Measurements from ENCODE around the gene GMEB2.
A peak's percentile ranks its signal among the peaks of the same experiment; 100 is the strongest.
"Not testable (repeated sequence)": the region's sequence is repeated elsewhere in the genome, so short reads cannot be mapped to it uniquely, and the experiment has no call there.

Gene GMEB2

DNA sequence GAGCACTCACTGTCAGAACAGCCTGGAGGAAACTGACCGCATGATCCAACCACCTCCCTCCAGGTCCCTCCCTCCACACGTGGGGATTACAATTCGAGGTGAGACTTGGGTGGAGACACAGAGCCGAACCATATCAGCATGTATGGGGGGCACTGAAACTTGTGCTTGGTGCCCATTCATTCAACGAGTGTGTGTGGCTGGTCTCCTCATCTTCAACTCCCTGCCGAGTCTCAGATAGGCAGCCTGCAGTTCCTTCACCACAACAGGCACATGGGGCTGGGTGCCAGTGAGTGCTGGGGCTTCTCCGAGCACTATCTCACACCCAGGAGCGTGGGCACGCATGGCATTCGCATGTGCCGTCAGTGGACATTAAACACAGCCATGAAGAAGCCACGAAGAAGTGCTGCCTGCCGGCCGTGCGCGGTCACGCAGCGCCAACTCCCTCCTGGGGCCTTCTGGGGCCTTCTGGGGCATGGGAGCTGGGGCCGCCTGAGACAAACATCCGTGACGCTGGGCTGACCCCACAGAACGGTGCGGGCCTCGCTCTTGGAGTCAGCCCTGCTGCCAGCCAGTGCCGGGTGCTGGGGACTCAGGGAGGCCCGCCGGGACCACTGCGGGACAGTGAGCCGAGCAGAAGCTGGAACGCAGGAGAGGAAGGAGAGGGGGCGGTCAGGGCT, 30.5 kb upstream of the GMEB2 start:
- no peak for DNase-seq (ENCODE audit: low read depth in 2 of 2)

DNA sequence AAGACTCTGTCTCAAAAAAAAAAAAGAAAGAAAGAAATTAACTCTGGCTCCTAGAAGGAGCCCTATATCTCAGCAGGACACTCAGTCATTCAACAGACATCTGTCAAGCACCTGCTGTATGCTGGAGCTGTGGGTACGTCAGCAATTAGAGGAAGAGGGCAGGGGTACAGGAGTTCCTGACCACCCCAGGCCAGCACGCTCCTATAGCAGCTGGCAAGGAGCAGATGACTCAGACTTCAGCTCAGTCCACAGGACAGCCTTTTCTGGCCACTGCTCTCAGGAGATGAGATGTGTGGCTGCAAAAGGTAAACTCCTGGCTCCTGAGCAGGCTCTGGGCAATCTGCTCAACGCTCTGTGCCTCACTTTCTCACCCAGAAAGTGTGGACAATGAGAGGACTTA, 29.6 kb upstream of the GMEB2 start:
- no peak for DNase-seq (ENCODE audit: low read depth in 2 of 2)

DNA sequence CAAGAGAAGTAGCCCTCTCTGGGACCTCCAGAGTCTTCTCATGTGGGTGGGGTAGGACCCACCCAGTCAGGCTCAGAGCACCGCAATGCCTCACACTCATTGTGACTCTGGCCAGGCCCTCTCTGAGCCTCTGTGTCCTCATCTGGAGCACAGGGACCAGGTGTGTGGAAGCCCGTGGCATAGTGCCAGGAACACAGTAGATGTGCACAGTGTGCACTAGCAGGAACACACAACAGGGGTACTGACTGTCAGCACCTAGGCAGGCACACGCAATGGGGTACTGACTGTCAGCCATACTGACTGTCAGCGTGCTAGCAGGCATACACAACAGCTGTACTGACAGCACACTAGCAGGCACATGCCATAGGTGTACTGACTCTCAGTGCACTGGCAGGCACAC, 28.3 kb upstream of the GMEB2 start:
- no peak for DNase-seq (ENCODE audit: low read depth in 2 of 2)

DNA sequence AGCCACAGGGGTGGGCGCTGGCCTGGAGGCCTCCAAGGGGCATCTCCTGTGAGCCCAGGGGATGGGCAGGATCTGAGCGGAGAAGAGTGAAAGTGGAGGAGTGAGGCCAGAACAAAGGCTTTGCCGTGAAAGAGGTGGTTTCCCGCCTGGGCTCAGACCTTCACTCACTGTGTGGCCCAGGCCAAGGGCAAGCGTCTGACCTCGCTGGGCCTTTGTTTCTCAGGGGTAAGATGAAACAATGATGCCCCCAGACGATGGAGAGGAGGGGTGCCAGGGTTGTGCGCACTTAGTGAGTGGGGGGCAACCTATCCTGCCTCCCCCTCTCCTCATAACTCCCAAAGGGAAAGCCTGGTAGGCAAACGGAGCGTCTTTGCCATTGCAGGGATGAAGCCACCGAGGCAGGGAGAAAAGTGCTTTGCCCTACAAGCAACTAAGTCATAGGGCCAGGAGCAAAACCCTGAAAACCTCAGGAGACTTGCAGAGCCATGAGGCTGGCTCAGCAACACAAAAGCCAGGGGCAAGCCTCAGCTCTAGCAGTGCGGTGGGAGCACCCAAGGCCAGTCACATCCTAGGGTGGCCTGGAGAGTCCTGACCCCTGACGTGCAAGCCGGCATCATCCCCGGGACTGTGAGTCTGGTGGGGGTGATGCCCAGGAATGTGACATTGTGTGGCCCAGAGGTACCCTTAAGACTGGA, 27.2 kb upstream of the GMEB2 start:
- DNase-seq (ENCODE audit: low read depth in 2 of 2): no peak

DNA sequence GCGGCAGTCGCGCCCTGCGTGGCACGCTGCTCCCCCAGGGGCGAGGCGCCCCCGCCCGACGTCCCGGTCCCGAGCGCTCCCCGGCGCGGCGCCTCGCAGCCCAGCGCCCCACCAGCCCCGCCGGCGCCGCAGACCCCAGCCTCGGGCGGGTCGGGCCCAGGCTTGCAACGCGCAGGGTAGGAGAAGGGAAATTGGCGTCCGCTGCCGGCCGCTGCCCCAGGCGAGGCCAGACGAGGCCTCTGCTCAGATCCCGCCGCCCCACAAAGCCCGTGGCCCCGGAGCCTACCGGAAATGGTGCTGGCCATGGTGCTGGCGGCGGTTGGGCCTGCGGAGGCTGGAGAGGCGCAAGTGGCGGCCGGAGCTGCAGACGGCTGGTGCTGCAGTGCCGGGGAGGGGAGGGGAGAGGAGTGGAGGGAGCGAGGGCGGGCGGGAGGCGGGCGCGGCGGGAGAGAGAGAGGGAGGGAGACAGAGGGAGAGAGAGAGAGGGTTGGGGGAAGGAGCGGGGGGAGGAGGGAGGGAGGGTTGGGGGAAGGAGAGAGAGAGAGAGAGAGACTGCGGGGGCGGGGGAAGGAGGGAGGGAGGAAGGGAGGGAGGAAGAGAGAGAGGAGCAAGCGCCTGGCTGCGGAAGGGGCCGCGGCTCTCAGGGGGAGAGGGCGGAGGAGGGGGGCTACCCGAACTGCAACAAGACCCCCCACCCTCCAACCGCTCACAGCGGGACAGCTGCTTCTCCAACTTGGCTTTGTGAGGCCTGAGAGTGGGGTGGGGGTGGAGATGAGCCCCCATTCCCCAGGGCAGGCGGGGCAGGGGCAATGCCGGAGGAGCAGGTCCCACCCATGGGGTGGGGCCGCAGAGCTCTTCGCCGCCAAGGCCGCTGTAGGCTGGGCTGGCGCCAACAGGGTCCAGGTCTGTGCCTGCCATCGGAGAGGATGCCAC, 26.4 kb upstream of the GMEB2 start, which contains the start of gene STMN3:
Gene STMN3, minus strand, starts transcription at position 384 of the 933 bp plus-strand sequence. Its CDS starts 79 bp downstream, at position 305.
- peak; percentile 60 to 63 for DNase-seq (ENCODE audit: low read depth in 2 of 2)

DNA sequence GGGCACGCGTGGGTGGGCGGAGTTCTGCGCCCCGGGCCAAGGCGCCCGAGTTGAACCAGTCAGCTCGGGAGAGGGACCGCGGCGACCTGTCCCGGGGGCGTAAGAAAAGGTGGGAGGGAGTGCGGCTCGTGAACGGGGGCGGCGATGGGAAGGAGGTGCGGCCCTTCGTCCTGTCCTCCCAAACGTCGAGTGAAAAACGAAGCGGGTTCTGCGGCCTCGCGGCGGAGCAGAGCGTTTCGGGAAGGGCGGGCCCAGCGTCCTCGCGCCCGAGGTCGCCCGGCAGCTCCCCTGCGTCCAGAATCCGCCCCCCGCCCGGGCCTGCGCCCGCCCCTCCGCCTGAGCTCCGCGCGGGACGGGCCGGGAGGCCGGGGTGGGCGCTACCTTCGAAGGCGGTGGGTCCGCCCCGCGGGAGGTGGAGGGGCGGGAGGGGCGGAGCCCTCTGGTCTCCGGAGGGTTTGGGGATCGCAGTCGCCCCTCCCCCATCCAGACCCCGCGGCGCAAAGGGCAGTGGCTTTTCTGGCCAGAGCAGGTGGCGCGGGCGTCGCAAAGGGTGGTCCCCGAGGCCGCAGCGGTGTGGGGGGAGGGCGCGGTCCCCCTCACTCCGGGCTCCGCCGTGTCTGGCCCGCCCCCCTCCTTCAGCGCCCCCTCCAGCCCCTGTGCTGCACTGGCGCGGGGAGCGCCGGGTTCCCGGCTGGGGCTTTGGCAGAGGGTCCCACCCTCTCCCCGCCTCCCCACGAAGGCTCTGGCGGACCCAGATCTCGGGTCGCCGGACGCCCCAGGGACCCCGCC, 25.5 kb upstream of the GMEB2 start:
- no peak for DNase-seq (ENCODE audit: low read depth in 2 of 2)

DNA sequence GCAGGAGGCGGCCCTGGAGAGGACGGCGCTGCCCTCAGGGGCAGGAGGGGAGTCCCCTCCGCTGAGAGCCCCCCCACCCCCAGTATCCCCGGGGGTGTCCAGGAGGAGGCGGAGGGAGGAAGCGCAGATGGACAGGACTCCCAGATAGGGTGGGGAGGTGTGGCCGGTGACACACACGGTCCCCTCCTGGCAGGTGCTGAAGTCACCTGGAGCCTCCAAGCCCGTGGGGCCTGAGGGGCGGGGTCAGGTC, 25.0 kb upstream of the GMEB2 start:
- no peak for DNase-seq (ENCODE audit: low read depth in 2 of 2)

DNA sequence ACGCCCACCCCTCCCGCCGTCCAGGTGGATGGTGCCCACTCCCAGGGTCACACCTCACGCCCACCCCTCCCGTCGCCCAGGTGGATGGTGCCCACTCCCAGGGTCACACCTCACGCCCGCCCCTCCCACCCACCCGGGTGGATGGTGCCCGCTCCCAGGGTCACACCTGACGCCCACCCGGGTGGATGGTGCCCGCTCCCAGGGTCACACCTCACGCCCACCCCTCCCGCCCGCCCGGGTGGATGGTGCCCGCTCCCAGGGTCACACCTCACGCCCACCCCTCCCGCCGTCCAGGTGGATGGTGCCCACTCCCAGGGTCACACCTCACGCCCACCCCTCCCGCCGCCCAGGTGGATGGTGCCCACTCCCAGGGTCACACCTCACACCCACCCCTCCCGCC, 23.6 kb upstream of the GMEB2 start:
- DNase-seq (ENCODE audit: low read depth in 2 of 2): not testable (repeated sequence)

DNA sequence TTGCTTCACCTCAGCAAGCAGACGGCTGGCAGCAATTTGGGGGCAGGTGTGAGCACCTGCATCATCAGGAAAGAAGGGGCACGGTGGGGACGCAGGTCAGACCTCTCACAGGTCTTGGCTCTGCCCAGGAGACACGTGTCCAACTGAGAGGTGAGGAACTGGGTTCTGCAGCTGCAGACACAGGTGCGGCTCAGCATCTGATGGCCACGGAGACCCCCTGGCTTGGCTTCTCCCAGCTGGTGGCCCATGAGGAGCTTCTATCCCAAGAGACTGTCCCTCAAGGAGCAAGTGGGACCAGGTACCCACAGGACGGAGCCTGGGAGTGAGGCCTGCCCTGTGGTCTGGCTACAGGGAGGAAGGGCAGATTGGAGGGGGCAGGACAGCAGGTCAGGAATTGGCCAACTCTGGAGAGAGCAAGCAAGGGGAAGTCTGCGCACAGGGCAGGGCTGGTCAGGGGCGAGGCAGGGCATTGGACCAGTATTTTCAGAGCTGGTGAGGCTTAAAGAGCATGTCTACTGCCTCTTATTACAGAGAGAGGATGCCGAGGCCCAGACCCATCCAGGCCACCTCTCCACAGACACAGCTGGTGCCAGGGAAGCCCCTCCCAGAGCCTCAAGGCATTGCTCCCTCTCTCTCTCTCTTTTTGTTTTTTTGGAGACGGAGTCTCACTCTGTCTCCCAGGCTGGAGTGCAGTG, 22.1 kb upstream of the GMEB2 start:
- no peak for DNase-seq (ENCODE audit: low read depth in 2 of 2)

DNA sequence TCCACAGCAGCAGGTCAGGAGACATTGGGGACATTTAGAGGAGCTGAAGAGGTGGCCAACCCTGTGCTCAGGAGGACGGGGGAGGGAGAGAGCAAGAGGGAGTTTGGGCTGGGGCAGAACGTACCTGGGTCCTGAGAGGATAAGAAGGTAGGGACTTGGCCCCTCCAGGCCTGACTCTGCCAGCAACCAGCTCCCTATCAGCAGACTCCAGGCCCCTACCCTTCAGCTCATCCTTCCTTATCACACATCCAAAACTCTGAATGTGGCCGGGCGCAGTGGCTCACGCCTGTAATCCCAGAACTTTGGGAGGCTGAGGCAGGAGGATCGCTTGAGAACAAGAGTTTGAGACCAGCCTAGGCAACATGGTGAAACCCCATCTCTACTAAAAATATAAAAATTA, 21.3 kb upstream of the GMEB2 start:
- no peak for DNase-seq (ENCODE audit: low read depth in 2 of 2)

DNA sequence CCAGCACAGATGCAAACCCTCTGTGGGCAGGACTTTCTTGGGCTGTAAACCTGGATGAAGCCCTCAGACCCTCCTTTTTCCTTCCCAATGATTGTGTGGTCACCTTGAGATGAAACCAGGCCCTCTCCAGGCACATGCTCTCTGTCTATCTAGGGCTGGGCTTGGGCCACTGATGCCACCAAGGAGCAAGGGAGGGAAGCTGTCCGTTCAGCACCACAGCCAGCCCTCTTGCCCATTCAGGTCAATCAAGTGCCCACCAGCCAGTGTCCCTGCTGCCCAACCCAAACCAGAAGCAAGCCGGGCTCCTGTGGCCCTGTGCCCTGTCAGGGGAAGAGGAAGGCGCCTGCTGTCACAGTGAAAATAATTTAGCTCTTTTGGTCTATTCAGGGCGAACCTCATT, 18.3 kb upstream of the GMEB2 start:
- no peak for DNase-seq (ENCODE audit: low read depth in 2 of 2)

DNA sequence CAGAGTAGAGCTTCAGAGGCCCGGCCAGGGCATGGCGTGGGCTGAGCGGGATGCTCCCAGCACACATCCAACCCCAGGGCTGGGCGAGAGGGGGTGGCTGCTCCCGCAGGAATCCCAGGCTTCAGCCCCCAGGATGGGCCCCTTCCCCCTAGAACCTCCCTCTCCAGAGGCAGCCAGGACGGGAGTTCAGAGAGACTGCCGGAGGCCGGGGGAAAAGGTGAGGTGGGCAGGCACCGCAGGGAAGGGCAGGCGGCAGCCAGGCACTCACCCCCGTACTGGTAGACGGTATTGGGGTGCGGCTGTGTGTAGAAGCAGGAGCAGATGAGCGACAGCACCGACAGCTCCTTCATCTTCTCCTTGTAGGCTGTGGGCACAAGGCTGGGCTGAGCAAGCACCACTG, 17.0 kb upstream of the GMEB2 start:
- no peak for DNase-seq (ENCODE audit: low read depth in 2 of 2)

DNA sequence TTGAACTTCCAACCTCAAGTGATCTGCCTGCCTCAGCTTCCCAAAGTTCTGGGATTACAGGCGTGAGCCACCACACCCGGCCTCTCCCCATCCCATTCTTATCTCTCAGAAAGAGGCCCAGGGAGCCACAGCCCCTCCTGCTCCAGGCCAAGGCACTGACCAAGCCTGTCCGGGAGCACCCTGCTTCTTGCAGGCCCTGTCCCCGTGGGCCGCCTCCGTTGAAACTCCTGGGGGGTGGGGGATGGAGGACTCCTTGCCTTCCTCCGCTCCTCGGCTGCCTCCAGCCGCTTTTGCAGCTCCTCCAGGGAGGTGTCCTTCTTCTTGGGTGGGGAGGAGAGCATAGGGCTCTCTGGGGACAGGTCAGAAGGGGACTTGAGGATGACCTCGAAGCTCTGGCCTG, 16.6 kb upstream of the GMEB2 start:
- no peak for DNase-seq (ENCODE audit: low read depth in 2 of 2)

DNA sequence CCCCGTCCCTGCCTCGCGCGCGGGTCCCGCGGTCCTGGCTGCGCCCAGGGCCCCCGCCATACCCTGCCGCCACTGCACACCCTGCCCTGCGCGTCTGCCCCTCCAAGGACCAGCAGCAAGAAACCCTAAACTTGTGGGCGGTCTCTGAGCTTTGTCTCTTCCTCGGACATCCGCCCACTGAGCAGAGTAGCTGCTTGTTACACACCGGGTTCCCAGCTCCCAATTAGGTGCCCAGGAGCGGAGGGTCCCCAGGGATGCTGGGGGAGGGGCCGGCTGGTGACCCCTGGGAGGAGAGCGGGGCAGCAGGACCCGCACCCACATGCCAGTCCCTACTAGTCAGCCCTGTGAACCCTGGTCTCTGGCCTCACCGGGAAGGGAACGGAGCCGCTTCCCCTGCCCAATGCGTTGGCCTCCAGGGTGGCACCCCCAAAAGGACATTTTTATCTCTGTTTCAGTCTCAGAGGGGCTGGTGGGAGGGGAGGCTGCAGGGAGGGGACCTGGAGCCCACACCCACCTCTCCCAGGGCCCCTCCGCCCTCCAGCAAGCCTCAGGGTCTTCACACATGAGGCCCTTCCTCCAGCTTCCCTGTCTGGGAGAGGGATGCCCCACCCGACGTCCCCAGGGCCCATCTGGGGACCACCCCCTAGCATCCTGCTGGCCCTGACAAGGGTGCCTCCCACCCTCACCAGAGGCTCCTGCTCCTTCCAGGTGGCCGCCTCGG, 15.8 kb upstream of the GMEB2 start:
- no peak for DNase-seq (ENCODE audit: low read depth in 2 of 2)

DNA sequence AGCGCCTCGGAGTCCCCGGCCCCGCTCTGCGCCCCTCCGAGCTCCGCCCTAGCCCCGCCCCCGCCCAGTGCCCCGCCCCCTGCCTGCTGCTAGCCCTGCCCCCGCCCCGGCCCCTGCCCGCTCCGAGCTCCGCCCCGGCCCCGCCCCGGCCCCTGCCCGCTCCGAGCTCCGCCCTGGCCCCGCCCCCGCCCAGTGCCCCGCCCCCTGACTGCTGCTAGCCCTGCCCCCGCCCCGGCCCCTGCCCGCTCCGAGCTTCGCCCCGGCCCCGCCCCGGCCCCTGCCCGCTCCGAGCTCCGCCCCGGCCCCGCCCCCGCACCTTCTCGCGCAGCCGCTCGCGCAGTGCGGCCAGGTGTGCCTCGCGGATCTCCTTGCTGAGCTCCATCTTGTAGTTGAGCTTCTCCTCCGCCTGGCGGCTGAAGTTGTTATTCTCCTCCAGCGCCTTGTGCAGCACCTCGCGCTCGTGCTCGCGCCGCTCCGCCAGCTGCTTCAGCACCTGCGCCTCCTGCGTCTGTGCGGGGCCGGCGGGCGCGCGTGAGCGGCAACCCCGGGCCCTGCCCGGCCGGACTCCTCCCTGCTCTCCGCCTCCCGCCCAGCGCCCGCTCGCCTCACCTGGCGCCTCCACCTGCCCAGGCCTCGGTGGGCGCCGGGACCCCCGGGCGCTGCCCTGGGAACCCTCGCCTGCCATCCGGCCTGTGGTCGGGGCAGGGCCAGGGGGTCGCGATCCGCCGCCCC, 15.1 kb upstream of the GMEB2 start:
- peak; percentile 95 to 98 for DNase-seq (ENCODE audit: low read depth in 2 of 2)

DNA sequence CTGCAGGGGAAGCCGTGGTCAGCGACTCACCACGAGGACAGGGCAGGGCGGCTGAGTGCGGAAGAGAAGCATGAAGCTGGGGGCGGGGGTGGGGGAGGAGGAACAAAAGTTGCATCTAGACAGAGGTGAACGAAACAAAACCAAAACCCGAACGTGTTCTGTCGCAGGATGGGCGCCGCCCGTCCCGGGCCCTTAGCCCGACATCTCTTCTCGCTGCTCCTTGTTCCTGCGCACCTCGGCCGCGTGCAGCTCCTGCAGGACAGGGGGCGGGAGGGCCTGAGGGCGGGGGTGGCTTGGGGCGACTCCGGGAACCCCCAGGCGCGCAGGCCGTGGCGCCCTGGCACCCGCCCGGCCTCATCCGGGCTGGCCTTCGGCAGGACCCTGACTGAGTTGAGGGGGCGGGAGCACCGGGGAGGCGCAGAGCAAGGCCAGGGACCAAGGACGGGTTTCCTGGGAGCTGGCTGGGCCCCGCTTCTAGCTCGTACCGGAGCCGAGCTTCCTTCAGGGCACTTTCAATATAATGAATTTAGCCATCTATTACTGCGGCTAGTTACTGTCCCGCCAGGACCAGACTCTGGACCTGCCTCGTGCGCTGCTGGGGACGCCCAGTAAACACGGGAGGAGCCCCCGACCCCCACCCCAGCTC, 14.4 kb upstream of the GMEB2 start:
- no peak for DNase-seq (ENCODE audit: low read depth in 2 of 2)

DNA sequence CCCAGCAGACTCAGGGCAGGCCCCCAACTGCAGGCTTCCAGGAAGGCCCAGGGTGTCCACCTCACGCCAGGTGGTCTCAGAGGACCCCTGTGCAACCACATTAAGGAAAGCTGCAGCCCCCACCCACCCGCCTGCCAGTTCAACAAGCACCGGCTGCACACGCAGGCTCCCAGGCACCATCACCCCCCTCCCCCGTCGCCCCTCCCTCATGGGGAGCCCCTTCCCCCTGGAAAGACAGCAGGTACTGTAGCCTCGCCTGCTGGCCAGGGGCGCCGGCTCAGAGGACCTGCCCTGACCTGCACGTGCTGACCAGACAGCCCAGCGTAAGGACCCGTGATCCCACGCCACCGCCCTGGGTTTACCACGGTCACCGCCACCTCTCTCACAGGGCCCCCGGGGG, 13.8 kb upstream of the GMEB2 start:
- DNase-seq (ENCODE audit: low read depth in 2 of 2): not testable (repeated sequence)

DNA sequence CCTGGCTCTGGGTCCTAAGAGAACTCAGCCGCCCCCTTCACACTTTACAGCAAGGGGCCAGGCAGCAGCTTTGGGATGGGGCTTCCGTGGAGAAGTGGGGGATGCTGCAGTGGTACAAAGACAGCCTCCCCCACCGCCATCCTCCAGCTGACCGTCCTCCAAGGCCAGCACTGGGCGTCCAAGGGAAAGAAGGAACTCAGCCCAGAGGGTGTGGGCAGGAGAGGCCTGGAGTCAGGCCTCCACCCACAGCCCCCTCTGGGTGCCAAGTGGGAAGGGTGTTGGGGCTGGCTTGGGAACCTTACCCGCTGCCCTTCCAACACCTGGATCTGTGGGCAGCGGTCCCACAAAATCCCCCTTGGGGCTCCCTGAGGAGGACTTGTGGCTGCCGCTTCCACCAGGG, 13.2 kb upstream of the GMEB2 start:
- no peak for DNase-seq (ENCODE audit: low read depth in 2 of 2)
